Smooth muscle cell (in vitro differentiated cells): ENCODE results near the gene CDKL4. TPM values are rescaled to one million over a fixed set of nuclear protein-coding genes. Genes with fewer than 3 reads are reported as not detected.

ENCODE experiments used
- DNase-seq: peaks from one replicate; lab custom pipeline; 2025; ENCODE audit not compliant: unreplicated experiment; lab: John Stamatoyannopoulos, UW
- H2AFZ ChIP-seq: fragments of 200-600 bp; sonication (generic); 2 replicates; pipeline ENCODE4 v1.6.0; 2016; ENCODE audit warnings: antibody characterized with exemption, low read depth, mild to moderate bottlenecking
- H3F3A ChIP-seq: fragments of 200-600 bp; sonication (generic); 2 replicates; pipeline ENCODE4 v1.6.0; 2017; ENCODE audit warnings: antibody characterized with exemption, low read depth
- H3K27ac ChIP-seq: fragments of 200-600 bp; sonication (generic); 2 replicates; pipeline ENCODE4 v1.5.1; 2016; ENCODE audit warnings: low read depth, mild to moderate bottlenecking
- H3K27me3 ChIP-seq: fragments of 200-600 bp; sonication (generic); 2 replicates; pipeline ENCODE4 v1.6.1; 2016; ENCODE audit warnings: low read depth, mild to moderate bottlenecking
- H3K36me3 ChIP-seq: fragments of 200-600 bp; sonication (generic); 2 replicates; pipeline ENCODE4 v1.5.1; 2016; ENCODE audit warnings: low read depth
- H3K4me1 ChIP-seq: fragments of 200-600 bp; sonication (generic); 2 replicates; pipeline ENCODE4 v1.5.1; 2016; ENCODE audit warnings: low read depth
- H3K4me2 ChIP-seq: fragments of 200-600 bp; sonication (generic); 2 replicates; pipeline ENCODE4 v1.6.0; 2016; ENCODE audit warnings: mild to moderate bottlenecking
- H3K4me3 ChIP-seq: fragments of 200-600 bp; sonication (generic); 2 replicates; pipeline ENCODE4 v1.5.1; 2016; ENCODE audit warnings: mild to moderate bottlenecking
- H3K79me2 ChIP-seq: fragments of 200-600 bp; sonication (generic); 2 replicates; pipeline ENCODE4 v1.6.0; 2016; ENCODE audit warnings: low read depth, mild to moderate bottlenecking
- H3K9ac ChIP-seq: fragments of 200-600 bp; sonication (generic); 2 replicates; pipeline ENCODE4 v1.6.0; 2016; ENCODE audit warnings: low read depth
- H3K9me3 ChIP-seq: fragments of 200-600 bp; sonication (generic); replicated peaks from 2 replicates; pipeline ENCODE4 v1.5.1; 2016; ENCODE audit warnings: low read depth
- H4K20me1 ChIP-seq: fragments of 200-600 bp; sonication (generic); 2 replicates; pipeline ENCODE4 v1.6.0; 2016; ENCODE audit warnings: low read depth
- WGBS: methylation state at CpG from one replicate; pipeline ENCODE4 v1.1.7; 2016; ENCODE audit warnings: low lambda C conversion rate; 5-methylcytosine and 5-hydroxymethylcytosine counted together
- polyA plus RNA-seq: library from polyadenylated mRNA; unstranded; fragments of >200 nt; fragmentation: Nextera tagmentation; extraction: Ambion mirVana; gene quantifications from 2 replicates; pipeline ENCODE4 v1.2.1, GENCODE V29; 2016
- total RNA-seq: library from RNA; depleted of rRNA; stranded (reverse); fragments of >200 nt; gene quantifications from 2 replicates; pipeline ENCODE4 v1.2.3, GENCODE V29; 2014
- TF ChIP-seq, protein P1 (sequence below): fragments of 200-600 bp; sonication (generic); IDR thresholded peaks from 2 replicates; pipeline ENCODE4 v1.5.1; 2017; ENCODE audit warnings: borderline replicate concordance, mild to moderate bottlenecking, antibody characterized with exemption; ENCODE audit not compliant: insufficient read depth, poor library complexity, severe bottlenecking

The CDKL4 gene
- total and polyA plus RNA-seq, 2 experiments from 2014 or later = 0.27 to 0.53 TPM

DNA sequence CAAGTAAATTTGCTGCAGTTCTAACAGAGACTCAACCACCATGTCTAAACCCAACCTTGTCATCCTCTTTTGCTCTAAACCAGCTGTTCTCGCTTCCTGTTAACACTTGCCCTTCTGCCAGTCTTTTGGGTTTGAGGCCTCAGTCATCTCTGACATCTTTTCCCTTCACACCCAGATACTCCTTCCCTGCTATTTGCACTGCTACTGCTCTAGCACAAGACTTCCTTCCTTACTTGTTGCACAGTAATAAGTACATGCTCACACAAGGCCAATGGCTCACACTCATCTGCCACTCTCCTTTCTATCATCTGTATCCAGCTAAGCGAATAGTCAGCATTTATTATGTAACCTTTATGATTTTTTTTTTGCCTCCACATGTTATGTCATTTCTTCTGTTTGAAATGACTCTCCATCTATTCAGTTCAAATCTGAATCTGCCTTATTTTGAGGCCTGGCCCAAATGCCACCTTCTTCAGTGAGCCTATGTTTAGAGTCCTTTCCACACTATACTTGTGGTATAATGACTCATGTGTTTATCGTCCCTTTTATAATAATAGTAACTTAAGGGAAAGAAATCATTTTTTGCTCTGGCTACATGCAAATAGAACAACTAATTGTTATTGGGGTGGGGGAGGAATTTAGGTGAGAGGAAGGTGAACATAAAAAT is 22.5 kb upstream of the CDKL4 start:
- Histone ChIP-seq H3K27ac (no peak overlapping the region), H2AFZ (no peak overlapping the region), H3K4me1 (no peaks in the 10 kb centered on the region), H3K9ac (no peak overlapping the region), H3K27me3 (no peaks in the 10 kb centered on the region), H3K9me3 (no peaks in the 10 kb centered on the region), H3K36me3 (peaks cover 18% of the 10 kb centered on the region), H3K4me3 (no peak overlapping the region), H3K4me2 (no peak overlapping the region), H3F3A (no peaks in the 10 kb centered on the region), H4K20me1 (peaks cover 7% of the 10 kb centered on the region), H3K79me2 (no peaks in the 10 kb centered on the region)
- TF ChIP-seq, protein P1, sequence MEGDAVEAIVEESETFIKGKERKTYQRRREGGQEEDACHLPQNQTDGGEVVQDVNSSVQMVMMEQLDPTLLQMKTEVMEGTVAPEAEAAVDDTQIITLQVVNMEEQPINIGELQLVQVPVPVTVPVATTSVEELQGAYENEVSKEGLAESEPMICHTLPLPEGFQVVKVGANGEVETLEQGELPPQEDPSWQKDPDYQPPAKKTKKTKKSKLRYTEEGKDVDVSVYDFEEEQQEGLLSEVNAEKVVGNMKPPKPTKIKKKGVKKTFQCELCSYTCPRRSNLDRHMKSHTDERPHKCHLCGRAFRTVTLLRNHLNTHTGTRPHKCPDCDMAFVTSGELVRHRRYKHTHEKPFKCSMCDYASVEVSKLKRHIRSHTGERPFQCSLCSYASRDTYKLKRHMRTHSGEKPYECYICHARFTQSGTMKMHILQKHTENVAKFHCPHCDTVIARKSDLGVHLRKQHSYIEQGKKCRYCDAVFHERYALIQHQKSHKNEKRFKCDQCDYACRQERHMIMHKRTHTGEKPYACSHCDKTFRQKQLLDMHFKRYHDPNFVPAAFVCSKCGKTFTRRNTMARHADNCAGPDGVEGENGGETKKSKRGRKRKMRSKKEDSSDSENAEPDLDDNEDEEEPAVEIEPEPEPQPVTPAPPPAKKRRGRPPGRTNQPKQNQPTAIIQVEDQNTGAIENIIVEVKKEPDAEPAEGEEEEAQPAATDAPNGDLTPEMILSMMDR = no peak
- DNase-seq = no peak
- 77% methylated on average over 3 of the region's 3 CpGs for WGBS

DNA sequence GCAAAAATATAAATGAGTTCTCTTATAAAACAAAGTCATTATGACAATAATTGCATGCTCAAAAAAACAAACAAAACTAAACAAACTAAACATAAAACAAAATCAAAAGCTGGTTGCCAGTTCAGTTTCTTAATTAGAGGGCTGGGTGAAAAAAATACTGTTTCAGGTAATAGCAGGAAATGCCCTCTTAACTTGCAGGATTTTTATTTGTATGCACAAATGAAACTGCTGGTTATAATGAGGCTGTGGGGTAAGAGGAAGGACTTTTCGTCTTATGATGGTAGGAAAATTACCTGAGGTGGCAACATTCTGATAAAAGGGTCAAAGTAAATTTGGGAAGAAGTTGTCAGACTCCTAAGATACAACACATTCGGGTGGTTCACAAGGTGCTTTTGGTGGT is 21.5 kb upstream of the CDKL4 start:
- H3K4me3 ChIP-seq = no peak overlapping the region
- H3K79me2 ChIP-seq = no peaks in the 10 kb centered on the region
- no peaks in the 10 kb centered on the region for H3K9me3 ChIP-seq
- H3K27ac ChIP-seq = no peak overlapping the region
- H3K9ac ChIP-seq = no peak overlapping the region
- TF ChIP-seq, protein P1 = no peak
- no peak overlapping the region for H3K4me2 ChIP-seq
- DNase-seq = no peak
- no peak overlapping the region for H2AFZ ChIP-seq
- no peaks in the 10 kb centered on the region for H3K27me3 ChIP-seq
- peaks cover 7% of the 10 kb centered on the region for H4K20me1 ChIP-seq
- H3K36me3 ChIP-seq = peaks cover 24% of the 10 kb centered on the region
- WGBS = 92% methylated on average over 2 of the region's 2 CpGs
- no peaks in the 10 kb centered on the region for H3K4me1 ChIP-seq
- H3F3A ChIP-seq = no peaks in the 10 kb centered on the region

DNA sequence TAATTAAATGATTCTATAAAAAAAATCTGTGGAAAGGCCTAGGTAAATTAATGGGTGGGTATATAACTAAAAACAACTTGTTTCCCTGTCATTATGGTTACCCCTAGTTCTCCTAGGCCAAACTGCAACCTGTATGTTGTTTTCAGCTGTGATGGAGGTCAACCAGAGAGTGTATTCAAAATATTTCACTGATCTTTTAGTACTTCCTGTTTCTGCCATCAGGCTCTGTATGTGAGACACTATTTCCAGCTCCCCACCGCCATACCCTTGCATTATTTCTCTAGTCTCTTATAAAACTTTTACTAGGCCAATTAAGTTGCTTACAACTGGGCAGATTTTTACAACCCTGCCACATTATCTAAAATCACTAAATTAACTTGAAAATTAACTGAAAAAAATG is 21.0 kb upstream of the CDKL4 start:
- H3K27ac ChIP-seq = no peak overlapping the region
- WGBS = 65% methylated on average over 1 of the region's 1 CpG
- H3K36me3 ChIP-seq = peaks cover 30% of the 10 kb centered on the region
- no peak for DNase-seq
- no peak overlapping the region for H3K4me3 ChIP-seq
- no peaks in the 10 kb centered on the region for H3K9me3 ChIP-seq
- TF ChIP-seq, protein P1 = no peak
- H3K9ac ChIP-seq = no peak overlapping the region
- H3K4me2 ChIP-seq = no peak overlapping the region
- H4K20me1 ChIP-seq = peaks cover 7% of the 10 kb centered on the region
- no peaks in the 10 kb centered on the region for H3K27me3 ChIP-seq
- no peaks in the 10 kb centered on the region for H3K79me2 ChIP-seq
- H2AFZ ChIP-seq = no peak overlapping the region
- H3K4me1 ChIP-seq = no peaks in the 10 kb centered on the region
- no peaks in the 10 kb centered on the region for H3F3A ChIP-seq

GRCh38 chr2:39260087-39260486 is 16.3 kb upstream of the CDKL4 start:
- no peak for DNase-seq
- H3K36me3 ChIP-seq = peaks cover 40% of the 10 kb centered on the region
- no peaks in the 10 kb centered on the region for H3F3A ChIP-seq
- no peaks in the 10 kb centered on the region for H4K20me1 ChIP-seq
- H2AFZ ChIP-seq = no peak overlapping the region
- no peak overlapping the region for H3K9ac ChIP-seq
- H3K9me3 ChIP-seq = no peaks in the 10 kb centered on the region
- H3K4me1 ChIP-seq = no peaks in the 10 kb centered on the region
- TF ChIP-seq, protein P1 = no peak
- no peak overlapping the region for H3K27ac ChIP-seq
- H3K4me3 ChIP-seq = no peak overlapping the region
- no peaks in the 10 kb centered on the region for H3K79me2 ChIP-seq
- no peak overlapping the region for H3K4me2 ChIP-seq
- H3K27me3 ChIP-seq = no peaks in the 10 kb centered on the region
- WGBS = 94% methylated on average over 4 of the region's 4 CpGs
